LNCaP clone FGC (cell line): ENCODE results near the gene BRIP1.

Experiments
- DNase-seq: peaks from one replicate; pipeline ENCODE4 v3.0.0-alpha.2; 2011; ENCODE audit warnings: low read depth
- H3K4me3 ChIP-seq: 2 replicates; pipeline ENCODE4 v1.5.1; 2011; ENCODE audit warnings: mild to moderate bottlenecking, low read depth, low read length, control low read depth
- CTCF ChIP-seq: IDR thresholded peaks from 2 replicates; pipeline ENCODE4 v1.5.1; 2012; ENCODE audit warnings: mild to moderate bottlenecking; ENCODE audit not compliant: control insufficient read depth, insufficient read depth; ENCODE audit errors: extremely low read depth

Gene BRIP1

DNA sequence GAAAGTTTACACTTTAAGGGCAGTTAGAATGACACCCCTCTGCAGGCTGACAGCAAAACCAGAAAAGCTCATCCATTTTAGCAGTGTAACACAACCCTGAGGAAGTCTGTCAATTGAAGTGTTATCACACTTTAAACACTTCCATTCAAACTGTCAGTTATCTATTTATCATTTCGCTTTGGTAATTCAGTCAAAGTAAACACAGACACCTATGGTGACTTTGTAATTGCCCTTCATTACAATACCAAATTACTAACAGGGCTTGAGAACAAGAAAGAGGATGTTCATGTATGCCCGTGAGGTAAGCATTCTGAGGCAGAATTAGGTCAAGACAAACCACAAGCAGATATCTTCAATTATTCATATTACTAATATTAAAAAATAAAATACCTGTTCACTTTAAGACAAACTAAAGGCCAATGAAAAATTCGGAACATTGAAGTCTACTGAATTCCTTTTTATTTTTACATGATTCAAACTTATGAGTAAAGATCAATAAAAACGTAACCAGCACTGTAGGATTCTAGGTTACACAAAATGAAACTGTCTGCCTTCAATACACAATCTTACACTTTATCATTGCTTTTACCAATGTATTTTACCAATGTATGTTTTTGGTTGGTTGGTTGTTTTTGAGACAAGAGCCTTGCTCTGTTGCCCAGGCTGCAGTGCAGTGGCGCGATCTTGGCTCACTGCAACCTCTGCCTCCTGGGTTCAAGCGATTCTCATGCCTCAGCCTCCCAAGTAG lies 57.1 kb downstream of the BRIP1 start:
- no peak overlapping the region for H3K4me3 ChIP-seq
- DNase-seq = no peak
- no peak for TF ChIP-seq CTCF

DNA sequence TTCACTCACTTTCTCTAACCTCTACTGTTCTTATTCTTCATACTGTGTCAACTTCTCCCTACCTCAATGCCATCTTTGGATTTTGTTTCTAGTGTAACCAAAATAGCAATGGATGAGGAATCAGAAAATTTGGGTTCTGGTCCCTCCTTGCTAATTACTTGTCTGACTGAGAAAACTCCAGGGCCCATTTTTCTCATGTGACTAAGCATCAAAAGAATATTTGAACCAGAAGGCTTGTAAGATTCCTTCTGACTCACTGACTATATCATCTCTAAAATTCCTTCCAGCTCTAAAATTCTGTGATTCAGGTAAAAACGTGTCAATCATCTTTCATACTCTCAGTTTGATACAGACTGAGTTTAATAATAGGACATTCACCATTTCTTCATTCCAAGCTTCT lies 57.9 kb downstream of the BRIP1 start:
- TF ChIP-seq CTCF = no peak
- no peak for DNase-seq
- no peak overlapping the region for H3K4me3 ChIP-seq

DNA sequence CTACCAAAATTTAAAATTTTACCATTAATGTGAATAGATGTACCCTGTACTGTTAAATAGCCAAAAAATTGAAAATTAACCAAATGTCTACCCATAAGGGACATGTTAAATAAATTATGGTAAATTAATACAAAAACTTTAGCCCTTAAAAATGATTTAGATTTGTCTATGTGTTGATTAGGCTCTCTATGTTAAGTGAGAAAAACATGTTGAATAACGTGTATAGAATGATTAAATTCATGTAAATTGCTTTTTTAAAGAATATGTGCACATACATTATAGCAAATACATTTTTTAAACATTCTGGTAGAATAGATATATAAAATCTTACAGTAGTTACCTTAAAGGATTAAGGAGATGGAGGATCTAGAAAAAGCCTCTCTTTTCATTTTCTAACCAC lies 59.5 kb downstream of the BRIP1 start:
- no peak for DNase-seq
- TF ChIP-seq CTCF = no peak

DNA sequence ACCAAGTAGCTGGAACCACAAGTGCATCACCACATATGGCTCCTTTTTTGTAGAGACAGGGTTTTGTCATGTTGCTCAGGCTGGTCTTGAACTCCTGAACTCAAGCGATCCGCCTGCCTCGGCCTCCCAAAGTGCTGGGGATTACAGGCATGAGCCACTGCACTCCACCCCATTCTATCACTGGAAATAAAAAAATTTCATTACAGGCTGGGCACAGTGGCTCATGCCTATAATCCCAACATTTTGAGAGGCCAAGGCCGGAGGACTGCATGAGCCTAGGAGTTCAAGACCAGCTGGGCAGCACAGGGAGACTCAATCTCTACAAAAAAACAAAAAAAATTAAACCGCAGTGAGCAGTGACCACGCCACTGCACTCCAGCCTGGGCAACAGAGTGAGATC lies 60.1 kb downstream of the BRIP1 start:
- H3K4me3 ChIP-seq = no peak overlapping the region
- DNase-seq = no peak
- TF ChIP-seq CTCF = no peak

More for the DNA sequence above, 59.5 kb downstream of the BRIP1 start:
- H3K4me3 ChIP-seq = no peak overlapping the region

GRCh38 chr17:61799812-61800484 lies 63.4 kb downstream of the BRIP1 start:
- no peak for DNase-seq

DNA sequence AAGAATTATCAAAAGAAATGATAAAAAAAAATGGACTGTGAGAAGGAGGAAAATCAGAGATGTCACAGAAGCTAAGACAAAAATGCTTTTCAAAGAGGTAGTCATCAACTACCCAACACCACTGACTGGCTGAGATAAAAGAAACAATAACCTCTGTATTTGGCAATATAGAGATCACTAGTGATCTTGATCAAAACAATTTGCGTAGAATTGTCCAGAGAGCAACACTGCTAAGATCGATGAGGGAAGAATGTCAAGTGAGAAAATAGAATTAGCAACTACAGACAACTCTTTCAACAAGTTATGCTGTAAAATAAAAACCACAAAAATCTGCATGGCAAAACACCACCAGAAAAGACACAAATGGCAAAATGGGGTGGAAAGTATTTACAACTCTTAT lies 66.0 kb downstream of the BRIP1 start:
- no peak for DNase-seq
- H3K4me3 ChIP-seq = no peak overlapping the region
- TF ChIP-seq CTCF = no peak

More at GRCh38 chr17:61799812-61800484, 63.4 kb downstream of the BRIP1 start:
- no peak overlapping the region for H3K4me3 ChIP-seq
- no peak for TF ChIP-seq CTCF
